Karpas-422 (cell line): ENCODE measurements around the gene CRYBG1. TPM values are rescaled to one million over a fixed set of nuclear protein-coding genes. Genes with fewer than 3 reads are reported as not detected.

Experiments
- DNase-seq: peaks from one replicate; pipeline ENCODE4 v3.0.0-alpha.2; 2015
- H2AFZ ChIP-seq: fragments of 200-600 bp; sonication (generic); 2 replicates; pipeline ENCODE4 v1.6.1; 2014; ENCODE audit warnings: antibody characterized with exemption, low read length, mixed read lengths
- H3K27ac ChIP-seq: fragments of 200-600 bp; sonication (generic); 2 replicates; pipeline ENCODE4 v1.5.1; 2014; ENCODE audit warnings: mild to moderate bottlenecking, low read length, moderate library complexity
- H3K27me3 ChIP-seq: fragments of 200-600 bp; sonication (generic); 2 replicates; pipeline ENCODE4 v1.6.1; 2014; ENCODE audit warnings: low read length, mixed read lengths
- H3K36me3 ChIP-seq: fragments of 200-600 bp; sonication (generic); 2 replicates; pipeline ENCODE4 v1.6.1; 2014; ENCODE audit warnings: low read length, mixed read lengths; ENCODE audit not compliant: insufficient read depth
- H3K4me1 ChIP-seq: fragments of 200-600 bp; sonication (generic); 2 replicates; pipeline ENCODE4 v1.6.1; 2014; ENCODE audit warnings: mild to moderate bottlenecking, low read length, mixed read lengths
- H3K4me2 ChIP-seq: fragments of 200-600 bp; sonication (generic); 2 replicates; pipeline ENCODE4 v1.6.1; 2014; ENCODE audit warnings: low read length, low read depth, mild to moderate bottlenecking; ENCODE audit not compliant: poor library complexity, severe bottlenecking
- H3K4me3 ChIP-seq: fragments of 200-600 bp; sonication (generic); 2 replicates; pipeline ENCODE4 v1.5.1; 2014; ENCODE audit warnings: mild to moderate bottlenecking, antibody characterized with exemption, low read length, mixed read lengths
- H3K79me2 ChIP-seq: fragments of 200-600 bp; sonication (generic); 2 replicates; pipeline ENCODE4 v1.6.1; 2014; ENCODE audit warnings: mild to moderate bottlenecking, low read length, mixed read lengths
- H3K9ac ChIP-seq: fragments of 200-600 bp; sonication (generic); 2 replicates; pipeline ENCODE4 v1.6.0; 2014; ENCODE audit warnings: low read length
- H3K9me2 ChIP-seq: fragments of 200-600 bp; sonication (generic), shearing (Covaris generic); replicated peaks from 2 replicates; pipeline ENCODE4 v1.6.0; 2014; ENCODE audit warnings: mild to moderate bottlenecking, low read length, moderate library complexity; ENCODE audit not compliant: insufficient read depth
- H3K9me3 ChIP-seq: fragments of 300-700, 200-600 bp; sonication (generic); 2 replicates; pipeline ENCODE4 v1.6.1; 2014; ENCODE audit warnings: low read length, mixed read lengths
- H4K20me1 ChIP-seq: fragments of 200-600 bp; sonication (generic); 2 replicates; pipeline ENCODE4 v1.6.1; 2014; ENCODE audit warnings: mild to moderate bottlenecking, antibody characterized with exemption, low read length, low read depth; ENCODE audit not compliant: insufficient read depth
- total RNA-seq: library from RNA; depleted of rRNA; stranded (reverse); fragments of >200 nt; shearing (Covaris generic); gene quantifications from 2 replicates; pipeline ENCODE4 v1.2.3, GENCODE V29; 2014; ENCODE audit warnings: low replicate concordance

The CRYBG1 gene
- total RNA-seq, 1 experiment from 2014 or later = 39.3 TPM

DNA sequence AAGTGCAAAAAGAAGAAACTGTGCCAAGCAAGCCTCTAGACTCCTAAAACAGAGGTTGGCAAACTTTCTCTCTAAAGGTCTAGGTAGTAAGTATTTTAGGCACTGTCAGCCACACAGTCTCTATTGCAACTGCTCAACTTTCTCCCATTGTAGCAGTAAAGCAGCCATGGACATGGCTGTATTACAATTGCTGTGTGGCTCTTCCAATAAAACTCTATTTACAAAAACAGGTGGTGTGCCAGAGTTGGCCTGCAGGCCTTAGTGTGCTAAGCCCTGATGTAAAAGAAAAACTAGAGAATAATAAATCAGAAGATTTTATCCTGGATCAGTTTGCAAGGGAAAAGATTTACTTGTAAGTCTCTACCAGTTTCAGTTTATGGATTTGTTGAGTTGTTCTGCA, 74.0 kb downstream of the CRYBG1 start:
- Histone ChIP-seq H2AFZ (no peak overlapping the region), H3K79me2 (no peaks in the 10 kb centered on the region), H3K9me3 (no peaks in the 10 kb centered on the region), H3K4me2 (no peak overlapping the region), H3K4me3 (no peak overlapping the region), H3K27ac (no peak overlapping the region), H3K9me2 (no peaks in the 10 kb centered on the region), H3K36me3 (no peaks in the 10 kb centered on the region), H4K20me1 (no peaks in the 10 kb centered on the region), H3K27me3 (no peaks in the 10 kb centered on the region), H3K9ac (no peak overlapping the region), H3K4me1 (no peaks in the 10 kb centered on the region)
- no peak for DNase-seq

DNA sequence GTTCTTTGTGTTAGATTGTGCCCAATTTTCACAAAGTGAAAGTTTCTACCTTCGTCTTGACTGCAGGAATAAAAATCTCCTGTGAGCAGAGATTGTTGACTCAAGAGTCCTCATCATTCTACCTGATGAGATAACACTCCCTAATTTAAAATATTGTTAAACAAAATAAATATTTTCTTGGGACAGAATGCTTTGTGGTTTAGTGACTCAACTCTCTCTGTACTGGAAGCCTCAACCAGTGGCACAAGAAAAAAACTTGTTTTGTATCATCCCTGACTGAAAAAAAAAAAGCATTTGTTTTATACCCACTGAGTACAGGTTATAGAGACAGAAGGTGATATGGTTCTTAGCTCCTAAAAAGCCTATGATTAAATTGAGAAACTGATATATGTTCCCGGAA, 78.9 kb downstream of the CRYBG1 start:
- no peaks in the 10 kb centered on the region for H4K20me1 ChIP-seq
- no peak overlapping the region for H3K27ac ChIP-seq
- H3K79me2 ChIP-seq = no peaks in the 10 kb centered on the region
- H3K4me1 ChIP-seq = peaks cover 12% of the 10 kb centered on the region
- H3K27me3 ChIP-seq = no peaks in the 10 kb centered on the region
- no peak overlapping the region for H2AFZ ChIP-seq
- DNase-seq = no peak
- H3K9ac ChIP-seq = no peak overlapping the region
- H3K9me2 ChIP-seq = no peaks in the 10 kb centered on the region
- H3K4me2 ChIP-seq = peak overlapping the region; percentile 14
- no peaks in the 10 kb centered on the region for H3K9me3 ChIP-seq
- H3K4me3 ChIP-seq = no peak overlapping the region
- no peaks in the 10 kb centered on the region for H3K36me3 ChIP-seq

DNA sequence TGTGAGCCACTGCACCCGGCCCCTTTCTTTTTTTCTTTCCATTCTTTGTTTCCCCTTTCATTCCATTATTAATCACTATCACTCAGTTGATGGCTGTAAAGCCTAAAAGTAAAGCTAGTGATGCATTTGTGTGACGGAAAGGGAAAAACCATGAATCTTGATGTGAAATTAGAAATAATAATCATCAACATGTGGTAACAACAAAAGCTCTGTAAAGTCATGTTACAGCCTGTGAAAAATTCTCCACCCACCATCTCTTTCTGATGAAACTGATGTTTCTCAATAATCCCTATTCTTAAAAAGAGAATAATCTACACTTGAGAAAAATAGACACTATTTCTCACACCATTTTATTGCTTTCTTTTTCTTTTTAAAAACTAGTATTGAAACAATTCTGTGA, 80.0 kb downstream of the CRYBG1 start:
- Histone ChIP-seq H3K27me3 (no peaks in the 10 kb centered on the region), H3K9me2 (no peaks in the 10 kb centered on the region), H3K4me1 (peaks cover 15% of the 10 kb centered on the region), H3K4me2 (no peak overlapping the region), H4K20me1 (no peaks in the 10 kb centered on the region), H3K9me3 (no peaks in the 10 kb centered on the region), H2AFZ (no peak overlapping the region), H3K4me3 (no peak overlapping the region), H3K79me2 (no peaks in the 10 kb centered on the region), H3K27ac (no peak overlapping the region), H3K9ac (no peak overlapping the region), H3K36me3 (no peaks in the 10 kb centered on the region)
- no peak for DNase-seq

DNA sequence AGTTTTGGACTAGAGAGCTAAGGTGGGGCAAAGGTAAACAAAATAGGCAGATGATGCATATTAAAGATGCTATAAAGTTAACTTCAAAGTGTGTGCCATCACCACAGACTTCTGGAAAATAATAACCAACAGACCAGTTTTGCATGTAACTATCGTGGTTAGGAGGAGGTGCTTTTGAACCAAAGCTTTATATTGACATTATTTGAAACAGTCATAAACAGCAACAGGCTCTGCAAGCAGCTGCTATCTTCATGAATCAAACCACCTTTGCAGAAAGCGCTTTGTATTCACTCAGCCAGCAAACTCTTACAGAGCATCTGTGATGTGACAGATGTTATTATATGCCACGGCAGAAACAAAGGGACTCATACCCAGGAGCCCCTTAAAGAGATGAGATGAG, 81.9 kb downstream of the CRYBG1 start:
- H3K9ac ChIP-seq = no peak overlapping the region
- no peak overlapping the region for H2AFZ ChIP-seq
- peaks cover 19% of the 10 kb centered on the region for H3K4me1 ChIP-seq
- H3K27ac ChIP-seq = no peak overlapping the region
- no peak overlapping the region for H3K4me3 ChIP-seq
- no peak overlapping the region for H3K4me2 ChIP-seq
- no peaks in the 10 kb centered on the region for H3K36me3 ChIP-seq
- DNase-seq = no peak
- no peaks in the 10 kb centered on the region for H3K79me2 ChIP-seq
- no peaks in the 10 kb centered on the region for H3K9me3 ChIP-seq
- H3K9me2 ChIP-seq = no peaks in the 10 kb centered on the region
- no peaks in the 10 kb centered on the region for H3K27me3 ChIP-seq
- no peaks in the 10 kb centered on the region for H4K20me1 ChIP-seq

DNA sequence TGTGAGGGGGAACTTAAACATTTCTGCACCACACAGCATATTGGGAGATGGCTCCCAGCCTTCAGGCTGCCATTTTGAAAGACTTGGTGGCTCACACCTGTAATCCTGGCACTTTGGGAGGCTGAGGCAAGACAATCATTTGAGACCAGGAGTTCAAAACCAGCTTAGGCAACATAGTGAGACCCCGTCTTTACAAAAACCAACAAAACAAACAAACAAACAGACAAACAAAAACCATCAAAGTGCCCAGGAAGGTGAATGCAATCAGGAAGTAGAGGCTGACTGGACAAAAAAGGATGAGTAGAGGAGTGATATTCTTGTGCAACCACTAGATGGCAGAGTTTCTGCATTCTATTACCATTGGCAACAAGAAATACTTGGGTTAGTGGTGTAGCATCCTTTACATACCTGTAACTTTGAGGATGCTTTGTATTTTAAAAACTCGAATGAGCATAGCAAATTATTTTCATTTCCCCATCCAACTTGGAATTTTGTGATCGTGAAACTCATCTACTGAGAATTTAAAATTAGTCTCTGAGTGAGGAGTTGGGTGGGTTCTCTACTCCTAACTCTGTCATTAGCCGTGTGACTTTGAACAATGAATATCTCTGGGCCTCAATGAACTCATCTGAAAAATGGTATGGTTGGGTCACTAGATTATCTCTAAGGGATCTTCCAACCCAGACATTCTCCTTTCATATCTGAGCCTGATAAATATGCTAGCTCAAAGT, 84.4 kb downstream of the CRYBG1 start:
- peak; percentile 89 for DNase-seq
- H3K9me3 ChIP-seq = no peaks in the 10 kb centered on the region
- H3K27me3 ChIP-seq = no peaks in the 10 kb centered on the region
- H3K27ac ChIP-seq = no peak overlapping the region
- no peak overlapping the region for H3K4me3 ChIP-seq
- peak overlapping the region; percentile 14 for H3K4me2 ChIP-seq
- no peaks in the 10 kb centered on the region for H3K9me2 ChIP-seq
- H3K4me1 ChIP-seq = peaks cover 19% of the 10 kb centered on the region
- no peak overlapping the region for H2AFZ ChIP-seq
- no peaks in the 10 kb centered on the region for H3K36me3 ChIP-seq
- no peaks in the 10 kb centered on the region for H4K20me1 ChIP-seq
- H3K9ac ChIP-seq = no peak overlapping the region
- no peaks in the 10 kb centered on the region for H3K79me2 ChIP-seq

DNA sequence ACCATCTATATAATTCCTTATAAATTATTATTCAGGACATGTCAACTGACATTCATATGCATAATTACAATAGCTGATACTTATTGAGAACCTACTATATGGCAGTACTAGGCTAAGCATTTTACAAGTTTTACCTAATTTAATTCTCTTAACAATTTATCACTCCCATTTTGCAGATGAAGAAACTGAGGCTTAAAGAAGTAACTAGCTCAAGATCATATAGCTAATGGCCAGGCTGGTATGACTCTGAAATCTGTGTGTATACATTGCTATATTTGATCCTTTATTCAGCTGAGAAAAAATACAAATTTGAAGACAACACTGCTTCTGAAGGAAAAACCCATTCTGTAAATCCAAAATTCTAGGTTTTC, 85.0 kb downstream of the CRYBG1 start:
- Histone ChIP-seq H3K4me1 (peaks cover 19% of the 10 kb centered on the region), H3K79me2 (no peaks in the 10 kb centered on the region), H3K27ac (no peak overlapping the region), H3K27me3 (no peaks in the 10 kb centered on the region), H3K9me3 (no peaks in the 10 kb centered on the region), H3K4me3 (no peak overlapping the region), H4K20me1 (no peaks in the 10 kb centered on the region), H3K4me2 (no peak overlapping the region), H3K9me2 (no peaks in the 10 kb centered on the region), H3K9ac (no peak overlapping the region), H2AFZ (no peak overlapping the region), H3K36me3 (no peaks in the 10 kb centered on the region)
- DNase-seq = no peak

DNA sequence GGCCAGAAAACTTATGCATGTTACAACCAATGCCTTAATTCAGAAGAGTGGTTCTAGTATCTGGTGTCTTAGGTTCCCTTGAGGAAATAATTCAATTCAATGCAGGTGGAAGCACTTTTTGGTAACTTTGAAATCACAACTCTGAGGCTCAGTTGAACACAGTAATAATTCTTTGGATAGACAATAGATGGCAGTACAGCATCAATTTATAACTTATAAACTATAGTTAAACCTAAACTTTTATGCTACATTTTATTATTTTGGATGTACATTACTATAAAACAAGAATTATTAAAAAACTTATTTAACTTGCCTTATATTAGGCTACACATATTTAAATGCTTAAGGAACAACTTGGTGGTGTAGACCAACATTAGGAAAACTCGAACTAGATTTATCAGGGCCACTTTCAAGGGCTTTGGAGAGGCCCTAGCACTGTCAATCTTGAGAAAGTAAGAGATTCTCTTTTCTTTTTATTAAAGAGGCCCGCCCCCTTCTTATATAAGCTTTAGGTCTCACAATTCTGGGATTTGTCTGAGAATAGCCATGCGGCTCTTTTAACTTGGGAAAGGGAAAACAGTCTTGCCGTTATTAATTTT, 85.9 kb downstream of the CRYBG1 start:
- peak; percentile 72 for DNase-seq
- Histone ChIP-seq H4K20me1 (no peaks in the 10 kb centered on the region), H3K9me3 (no peaks in the 10 kb centered on the region), H3K9ac (no peak overlapping the region), H3K4me2 (peak overlapping the region; percentile 6), H2AFZ (peak overlapping the region; percentile 8; the same call in 1 of the 2 replicates), H3K79me2 (no peaks in the 10 kb centered on the region), H3K27me3 (no peaks in the 10 kb centered on the region), H3K4me3 (no peak overlapping the region), H3K9me2 (no peaks in the 10 kb centered on the region), H3K4me1 (peaks cover 19% of the 10 kb centered on the region), H3K27ac (no peak overlapping the region), H3K36me3 (no peaks in the 10 kb centered on the region)

DNA sequence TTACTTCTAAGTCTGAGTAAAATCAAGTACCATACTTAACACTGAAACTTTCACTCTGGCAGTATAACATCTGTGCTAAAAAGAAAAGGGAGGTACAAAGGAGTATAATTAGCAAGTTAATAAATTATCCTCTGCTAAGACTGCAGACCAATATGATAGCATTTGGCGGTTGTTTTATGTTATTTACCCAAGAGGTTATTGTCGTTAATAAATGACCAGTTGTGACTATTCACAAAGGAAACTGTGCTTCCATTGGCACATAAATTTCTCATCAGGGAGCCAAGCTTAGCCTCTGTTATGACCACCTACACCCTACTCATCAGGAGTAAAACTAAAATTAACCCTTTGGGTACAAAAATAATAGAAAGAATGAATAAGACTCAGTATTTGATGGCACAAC, 86.5 kb downstream of the CRYBG1 start:
- Histone ChIP-seq H2AFZ (peak overlapping the region; percentile 2; the same call in 1 of the 2 replicates), H3K9me2 (no peaks in the 10 kb centered on the region), H3K4me3 (no peak overlapping the region), H3K4me2 (no peak overlapping the region), H3K27ac (no peak overlapping the region), H3K27me3 (no peaks in the 10 kb centered on the region), H3K36me3 (no peaks in the 10 kb centered on the region), H3K9ac (no peak overlapping the region), H4K20me1 (no peaks in the 10 kb centered on the region), H3K4me1 (peaks cover 19% of the 10 kb centered on the region), H3K79me2 (no peaks in the 10 kb centered on the region), H3K9me3 (no peaks in the 10 kb centered on the region)
- no peak for DNase-seq
